ENCODE results near the gene AP1G2.

Gene AP1G2

DNA sequence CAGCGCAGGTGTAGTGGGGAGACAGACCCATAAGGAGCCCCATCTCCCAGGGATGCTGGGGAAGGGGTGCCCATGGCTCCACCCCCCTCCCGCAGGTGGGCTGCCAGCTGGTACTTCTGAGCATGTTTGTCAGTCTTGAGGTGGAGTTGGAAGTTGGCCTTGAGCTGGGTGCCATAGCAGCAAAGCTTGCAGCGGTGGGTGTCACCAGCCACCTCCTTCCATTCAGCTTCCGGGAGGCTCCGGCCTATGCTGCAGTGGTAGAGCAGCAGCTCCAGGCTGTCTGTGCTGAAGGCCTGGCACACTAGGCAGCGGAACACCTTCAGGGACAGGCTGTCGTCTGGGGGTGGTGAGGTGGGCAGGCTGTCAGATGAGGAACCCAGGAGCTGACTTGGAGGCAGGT, 34.9 kb downstream of the AP1G2 start:
- H3K4me3 ChIP-seq (ENCODE audit: insufficient read depth in 1 of 2, low read depth in 1 of 2, low read length in 2 of 2), result no peak overlapping the region
- H3K14ac ChIP-seq (ENCODE audit: low read length in 2 of 2), result no peak overlapping the region
- H4K91ac ChIP-seq (ENCODE audit: low read length), result no peak overlapping the region
- no peak overlapping the region for H3K4ac ChIP-seq (ENCODE audit: low read depth in 1 of 2, low read length in 2 of 2)
- no peaks in the 10 kb centered on the region for H3K9me3 ChIP-seq (ENCODE audit: control insufficient read depth, low read length)
- H2AFZ ChIP-seq (ENCODE audit: low read depth, low read length), result no peak overlapping the region
- H2BK120ac ChIP-seq (ENCODE audit: low read depth, low read length), result no peak overlapping the region
- H2BK5ac ChIP-seq (ENCODE audit: low read depth, low read length, poor library complexity, severe bottlenecking), result no peak overlapping the region
- no peak overlapping the region for H3K23ac ChIP-seq (ENCODE audit: low read length in 2 of 2)
- no peak overlapping the region for H2BK15ac ChIP-seq (ENCODE audit: low read depth, poor library complexity, severe bottlenecking)
- no peak overlapping the region for H3K4me2 ChIP-seq (ENCODE audit: low read length, poor library complexity, severe bottlenecking)
- H4K8ac ChIP-seq (ENCODE audit: low read length), result no peak overlapping the region
- no peak overlapping the region for H3K27ac ChIP-seq (ENCODE audit: low read length, poor library complexity, severe bottlenecking)
- no peaks in the 10 kb centered on the region for H3K27me3 ChIP-seq (ENCODE audit: control insufficient read depth in 1 of 2, insufficient read depth in 1 of 2, low read length in 2 of 2)
- H2AK5ac ChIP-seq (ENCODE audit: low read length, severe bottlenecking), result no peak overlapping the region
- H3K18ac ChIP-seq (ENCODE audit: low read depth in 1 of 2, low read length in 2 of 2), result no peak overlapping the region
- peaks cover 2% of the 10 kb centered on the region for H3K4me1 ChIP-seq (ENCODE audit: control insufficient read depth, insufficient read depth, low read depth, low read length)
- H3K36me3 ChIP-seq (ENCODE audit: control insufficient read depth in 1 of 2, insufficient read depth in 2 of 2, low read depth in 1 of 2, low read length in 2 of 2), result peaks cover 0 to 45% of the 10 kb centered on the region in 2 experiments
- H3K9ac ChIP-seq (ENCODE audit: low read length), result no peak overlapping the region
- no peak overlapping the region for H2BK12ac ChIP-seq (ENCODE audit: low read length in 2 of 2)
- DNase-seq, result no peak
- 91% methylated on average over 7 of the region's 7 CpGs for WGBS
- H3K79me1 ChIP-seq (replicated peaks; ENCODE audit: low read length, poor library complexity, severe bottlenecking), result peaks cover 3% of the 10 kb centered on the region

DNA sequence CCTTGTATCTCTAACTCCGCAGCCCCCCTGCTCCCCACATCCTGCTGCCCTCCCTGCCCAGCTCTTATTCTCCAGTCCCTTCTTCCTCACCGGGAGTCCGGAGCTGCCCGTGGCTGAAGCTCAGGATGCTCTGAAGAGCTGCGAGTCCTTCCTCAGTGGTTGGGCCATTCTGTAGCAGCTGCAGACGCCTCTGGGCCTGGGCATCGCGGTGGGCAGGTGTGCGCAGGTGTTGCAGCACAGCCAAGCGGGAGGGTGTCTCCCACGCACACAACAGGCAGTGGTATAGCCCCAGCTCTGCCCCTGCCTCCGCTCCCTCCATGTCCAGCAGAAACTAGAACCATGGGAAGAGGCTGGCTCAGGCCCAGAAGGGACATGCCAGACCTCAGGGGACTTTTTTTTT, 36.2 kb downstream of the AP1G2 start:
- H3K4me1 ChIP-seq (ENCODE audit: control insufficient read depth, insufficient read depth, low read depth, low read length), result peaks cover 3% of the 10 kb centered on the region
- H3K4ac ChIP-seq (ENCODE audit: low read depth in 1 of 2, low read length in 2 of 2), result no peak overlapping the region
- H4K91ac ChIP-seq (ENCODE audit: low read length), result no peak overlapping the region
- H3K23ac ChIP-seq (ENCODE audit: low read length in 2 of 2), result peak overlapping the region in 1 of 2 experiments; percentile 28
- no peak overlapping the region for H2BK120ac ChIP-seq (ENCODE audit: low read depth, low read length)
- no peak overlapping the region for H2BK5ac ChIP-seq (ENCODE audit: low read depth, low read length, poor library complexity, severe bottlenecking)
- no peak overlapping the region for H3K18ac ChIP-seq (ENCODE audit: low read depth in 1 of 2, low read length in 2 of 2)
- 93% methylated on average over 12 of the region's 12 CpGs for WGBS
- H4K8ac ChIP-seq (ENCODE audit: low read length), result no peak overlapping the region
- H3K4me2 ChIP-seq (ENCODE audit: low read length, poor library complexity, severe bottlenecking), result no peak overlapping the region
- no peaks in the 10 kb centered on the region for H3K79me1 ChIP-seq (replicated peaks; ENCODE audit: low read length, poor library complexity, severe bottlenecking)
- H3K9me3 ChIP-seq (ENCODE audit: control insufficient read depth, low read length), result no peaks in the 10 kb centered on the region
- DNase-seq, result no peak
- H3K27me3 ChIP-seq (ENCODE audit: control insufficient read depth in 1 of 2, insufficient read depth in 1 of 2, low read length in 2 of 2), result no peaks in the 10 kb centered on the region
- H3K14ac ChIP-seq (ENCODE audit: low read length in 2 of 2), result no peak overlapping the region
- no peak overlapping the region for H3K27ac ChIP-seq (ENCODE audit: low read length, poor library complexity, severe bottlenecking)
- H2AFZ ChIP-seq (ENCODE audit: low read depth, low read length), result no peak overlapping the region
- no peak overlapping the region for H3K9ac ChIP-seq (ENCODE audit: low read length)
- no peak overlapping the region for H2BK12ac ChIP-seq (ENCODE audit: low read length in 2 of 2)
- H3K4me3 ChIP-seq (ENCODE audit: insufficient read depth in 1 of 2, low read depth in 1 of 2, low read length in 2 of 2), result no peak overlapping the region
- H2AK5ac ChIP-seq (ENCODE audit: low read length, severe bottlenecking), result no peak overlapping the region
- peaks cover 0 to 54% of the 10 kb centered on the region in 2 experiments for H3K36me3 ChIP-seq (ENCODE audit: control insufficient read depth in 1 of 2, insufficient read depth in 2 of 2, low read depth in 1 of 2, low read length in 2 of 2)
- H2BK15ac ChIP-seq (ENCODE audit: low read depth, poor library complexity, severe bottlenecking), result no peak overlapping the region

DNA sequence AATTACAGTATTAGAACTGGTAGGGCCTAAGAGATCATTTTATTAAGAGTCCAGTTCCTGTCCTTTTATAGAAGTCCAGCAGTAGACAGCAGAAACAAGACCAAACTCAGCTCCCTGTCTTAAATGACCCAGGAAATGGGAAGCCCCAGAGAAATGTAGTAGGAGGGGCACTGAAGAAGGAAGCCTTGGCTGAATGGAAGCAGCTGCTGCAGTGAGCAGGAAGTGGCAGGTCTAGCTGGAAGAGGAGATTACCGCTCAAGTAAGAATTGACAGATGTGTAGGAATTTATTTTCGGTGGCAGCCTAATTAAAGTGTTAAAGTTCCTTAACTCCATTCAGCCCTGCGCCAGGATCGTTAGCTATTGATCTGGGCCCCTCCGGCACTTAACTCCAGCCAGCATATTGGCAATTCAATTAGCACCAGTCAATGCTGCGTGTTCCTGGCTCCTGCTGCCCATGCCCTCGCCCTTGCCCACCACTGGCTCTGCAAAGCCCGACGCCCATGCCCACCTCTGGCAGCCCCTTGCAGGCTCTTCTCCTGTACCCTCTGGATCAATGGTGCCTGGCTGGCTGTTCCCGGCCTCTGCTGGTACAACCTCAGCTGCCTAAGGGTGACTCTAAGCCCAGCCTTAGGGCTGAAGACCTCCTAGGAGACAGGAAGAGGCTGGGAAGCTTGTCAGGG, 37.1 kb downstream of the AP1G2 start:
- Histone ChIP-seq H3K14ac (ENCODE audit: low read length in 2 of 2) (peak overlapping the region in 1 of 2 experiments; percentile 26), H3K4me2 (ENCODE audit: low read length, poor library complexity, severe bottlenecking) (no peak overlapping the region), H3K4me1 (ENCODE audit: control insufficient read depth, insufficient read depth, low read depth, low read length) (peaks cover 3% of the 10 kb centered on the region), H3K18ac (ENCODE audit: low read depth in 1 of 2, low read length in 2 of 2) (no peak overlapping the region), H3K4me3 (ENCODE audit: insufficient read depth in 1 of 2, low read depth in 1 of 2, low read length in 2 of 2) (no peak overlapping the region), H4K91ac (ENCODE audit: low read length) (no peak overlapping the region), H3K79me1 (replicated peaks; ENCODE audit: low read length, poor library complexity, severe bottlenecking) (no peaks in the 10 kb centered on the region), H3K4ac (ENCODE audit: low read depth in 1 of 2, low read length in 2 of 2) (no peak overlapping the region), H3K27me3 (ENCODE audit: control insufficient read depth in 1 of 2, insufficient read depth in 1 of 2, low read length in 2 of 2) (no peaks in the 10 kb centered on the region), H3K9me3 (ENCODE audit: control insufficient read depth, low read length) (no peaks in the 10 kb centered on the region), H2AK5ac (ENCODE audit: low read length, severe bottlenecking) (no peak overlapping the region), H2BK120ac (ENCODE audit: low read depth, low read length) (no peak overlapping the region), H3K36me3 (ENCODE audit: control insufficient read depth in 1 of 2, insufficient read depth in 2 of 2, low read depth in 1 of 2, low read length in 2 of 2) (peaks cover 0 to 62% of the 10 kb centered on the region in 2 experiments), H2BK5ac (ENCODE audit: low read depth, low read length, poor library complexity, severe bottlenecking) (no peak overlapping the region), H4K8ac (ENCODE audit: low read length) (no peak overlapping the region), H3K27ac (ENCODE audit: low read length, poor library complexity, severe bottlenecking) (no peak overlapping the region), H3K9ac (ENCODE audit: low read length) (no peak overlapping the region), H2AFZ (ENCODE audit: low read depth, low read length) (no peak overlapping the region), H3K23ac (ENCODE audit: low read length in 2 of 2) (no peak overlapping the region), H2BK15ac (ENCODE audit: low read depth, poor library complexity, severe bottlenecking) (no peak overlapping the region), H2BK12ac (ENCODE audit: low read length in 2 of 2) (no peak overlapping the region)
- DNase-seq, result no peak
- WGBS, result 88% methylated on average over 10 of the region's 10 CpGs

GRCh38 chr14:23529016-23529415, 38.6 kb downstream of the AP1G2 start:
- Histone ChIP-seq H2AFZ (ENCODE audit: low read depth, low read length) (no peak overlapping the region), H3K23ac (ENCODE audit: low read length in 2 of 2) (no peak overlapping the region), H3K14ac (ENCODE audit: low read length in 2 of 2) (no peak overlapping the region), H3K27ac (ENCODE audit: low read length, poor library complexity, severe bottlenecking) (no peak overlapping the region), H3K4me2 (ENCODE audit: low read length, poor library complexity, severe bottlenecking) (no peak overlapping the region), H3K9me3 (ENCODE audit: control insufficient read depth, low read length) (no peaks in the 10 kb centered on the region), H2BK5ac (ENCODE audit: low read depth, low read length, poor library complexity, severe bottlenecking) (no peak overlapping the region), H3K18ac (ENCODE audit: low read depth in 1 of 2, low read length in 2 of 2) (no peak overlapping the region), H2BK120ac (ENCODE audit: low read depth, low read length) (no peak overlapping the region), H3K9ac (ENCODE audit: low read length) (no peak overlapping the region), H2AK5ac (ENCODE audit: low read length, severe bottlenecking) (no peak overlapping the region), H2BK12ac (ENCODE audit: low read length in 2 of 2) (no peak overlapping the region), H4K91ac (ENCODE audit: low read length) (peak overlapping the region; percentile 36), H3K4me1 (ENCODE audit: control insufficient read depth, insufficient read depth, low read depth, low read length) (peaks cover 3% of the 10 kb centered on the region), H4K8ac (ENCODE audit: low read length) (no peak overlapping the region), H3K79me1 (replicated peaks; ENCODE audit: low read length, poor library complexity, severe bottlenecking) (no peaks in the 10 kb centered on the region), H2BK15ac (ENCODE audit: low read depth, poor library complexity, severe bottlenecking) (no peak overlapping the region), H3K4ac (ENCODE audit: low read depth in 1 of 2, low read length in 2 of 2) (no peak overlapping the region), H3K27me3 (ENCODE audit: control insufficient read depth in 1 of 2, insufficient read depth in 1 of 2, low read length in 2 of 2) (no peaks in the 10 kb centered on the region), H3K4me3 (ENCODE audit: insufficient read depth in 1 of 2, low read depth in 1 of 2, low read length in 2 of 2) (no peak overlapping the region), H3K36me3 (ENCODE audit: control insufficient read depth in 1 of 2, insufficient read depth in 2 of 2, low read depth in 1 of 2, low read length in 2 of 2) (peaks cover 0 to 62% of the 10 kb centered on the region in 2 experiments)
- WGBS, result 89% methylated on average over 1 of the region's 3 CpGs
- DNase-seq, result no peak
